ENCODE data around the gene PRDM2.

Gene PRDM2

DNA sequence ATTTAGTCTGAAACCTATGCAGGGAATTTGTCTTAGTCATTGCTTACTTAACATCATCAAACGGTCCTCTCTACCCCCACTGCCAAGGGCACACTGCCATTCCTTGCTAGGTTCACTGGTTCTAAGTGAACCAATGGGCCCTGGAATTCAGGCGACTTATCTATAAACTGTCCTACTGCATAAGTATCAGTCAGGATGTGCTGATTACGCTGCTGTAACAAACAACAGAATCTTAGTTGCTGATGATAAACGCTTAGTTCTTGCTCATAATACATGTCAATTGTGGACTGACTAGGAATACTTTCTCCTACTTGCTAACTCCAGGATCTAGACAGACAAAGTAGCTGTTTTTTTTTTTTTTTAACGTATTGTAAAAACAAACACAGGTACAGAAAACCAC is 136.1 kb downstream of the PRDM2 start:
- no peak overlapping the region for H3K4me3 ChIP-seq (ENCODE audit: control insufficient read depth, low read depth, low read length)
- TF ChIP-seq, protein P1, sequence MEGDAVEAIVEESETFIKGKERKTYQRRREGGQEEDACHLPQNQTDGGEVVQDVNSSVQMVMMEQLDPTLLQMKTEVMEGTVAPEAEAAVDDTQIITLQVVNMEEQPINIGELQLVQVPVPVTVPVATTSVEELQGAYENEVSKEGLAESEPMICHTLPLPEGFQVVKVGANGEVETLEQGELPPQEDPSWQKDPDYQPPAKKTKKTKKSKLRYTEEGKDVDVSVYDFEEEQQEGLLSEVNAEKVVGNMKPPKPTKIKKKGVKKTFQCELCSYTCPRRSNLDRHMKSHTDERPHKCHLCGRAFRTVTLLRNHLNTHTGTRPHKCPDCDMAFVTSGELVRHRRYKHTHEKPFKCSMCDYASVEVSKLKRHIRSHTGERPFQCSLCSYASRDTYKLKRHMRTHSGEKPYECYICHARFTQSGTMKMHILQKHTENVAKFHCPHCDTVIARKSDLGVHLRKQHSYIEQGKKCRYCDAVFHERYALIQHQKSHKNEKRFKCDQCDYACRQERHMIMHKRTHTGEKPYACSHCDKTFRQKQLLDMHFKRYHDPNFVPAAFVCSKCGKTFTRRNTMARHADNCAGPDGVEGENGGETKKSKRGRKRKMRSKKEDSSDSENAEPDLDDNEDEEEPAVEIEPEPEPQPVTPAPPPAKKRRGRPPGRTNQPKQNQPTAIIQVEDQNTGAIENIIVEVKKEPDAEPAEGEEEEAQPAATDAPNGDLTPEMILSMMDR (IDR thresholded peaks at IDR 0.05; ENCODE audit: control insufficient read depth, insufficient read depth, low read depth, low read length, missing control alignments) = no peak
- DNase-seq (ENCODE audit: low read depth) = no peak

DNA sequence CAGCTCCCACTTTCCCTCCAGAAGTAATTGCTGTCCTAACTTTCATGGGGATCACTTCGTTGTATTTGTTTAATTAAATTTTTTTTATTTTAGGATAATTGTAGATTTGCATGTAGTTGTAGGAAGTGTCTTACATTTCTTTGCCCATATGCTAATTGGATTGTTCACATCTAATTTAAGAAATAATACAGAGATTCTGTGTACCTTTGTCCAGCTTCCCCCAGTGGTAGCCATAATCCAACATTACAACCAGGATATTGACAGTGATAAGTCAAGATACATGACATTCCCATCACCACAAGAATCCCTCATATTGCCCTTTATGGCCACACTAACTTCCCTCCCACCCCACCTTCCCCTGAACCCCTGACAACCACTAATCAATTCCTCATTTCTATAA is 136.6 kb downstream of the PRDM2 start:
- DNase-seq (ENCODE audit: low read depth) = no peak
- TF ChIP-seq, protein P1 (IDR thresholded peaks at IDR 0.05; ENCODE audit: control insufficient read depth, insufficient read depth, low read depth, low read length, missing control alignments) = no peak
- H3K4me3 ChIP-seq (ENCODE audit: control insufficient read depth, low read depth, low read length) = no peak overlapping the region

DNA sequence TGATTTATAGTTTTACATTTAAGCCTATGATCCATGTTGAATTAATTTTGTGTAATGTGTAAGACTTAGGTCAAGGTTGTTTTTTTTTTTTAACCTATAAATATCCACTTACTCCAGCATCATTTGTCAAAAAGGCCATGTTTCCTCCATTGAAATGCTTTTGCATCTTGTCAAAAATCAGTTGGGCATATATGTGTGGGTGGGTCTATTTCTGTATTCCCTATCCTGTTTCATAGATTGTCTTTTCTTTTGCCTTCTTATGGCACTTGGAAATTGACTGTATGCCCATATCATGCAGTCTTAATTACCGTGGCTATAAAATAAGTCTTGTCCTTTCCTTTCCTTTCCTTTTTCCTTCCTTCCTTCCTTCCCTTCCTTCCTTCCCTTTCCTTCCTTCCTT is 138.2 kb downstream of the PRDM2 start:
- no peak for DNase-seq (ENCODE audit: low read depth)
- H3K4me3 ChIP-seq (ENCODE audit: control insufficient read depth, low read depth, low read length) = no peak overlapping the region
- TF ChIP-seq, protein P1 (IDR thresholded peaks at IDR 0.05; ENCODE audit: control insufficient read depth, insufficient read depth, low read depth, low read length, missing control alignments) = no peak

DNA sequence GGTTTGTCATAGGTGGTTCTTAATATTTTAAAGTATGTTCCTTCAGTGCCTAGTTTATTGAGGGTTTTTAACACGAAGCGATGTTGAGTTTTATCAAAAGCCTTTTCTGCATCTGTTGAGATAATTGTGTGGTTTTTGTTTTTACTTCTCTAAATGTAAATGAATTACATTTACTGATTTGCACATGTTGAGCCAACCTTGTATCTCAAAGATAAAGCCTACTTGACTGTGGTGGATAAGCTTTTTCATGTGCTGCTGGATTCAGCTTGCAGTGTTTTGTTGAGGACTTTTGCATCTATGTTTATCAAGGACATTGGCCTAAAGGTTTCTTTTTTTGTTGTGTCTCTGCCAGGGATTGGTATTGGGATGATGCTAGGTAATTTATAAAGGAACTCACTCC is 142.5 kb downstream of the PRDM2 start:
- H3K4me3 ChIP-seq (ENCODE audit: control insufficient read depth, low read depth, low read length) = no peak overlapping the region
- TF ChIP-seq, protein P1 (IDR thresholded peaks at IDR 0.05; ENCODE audit: control insufficient read depth, insufficient read depth, low read depth, low read length, missing control alignments) = no peak

DNA sequence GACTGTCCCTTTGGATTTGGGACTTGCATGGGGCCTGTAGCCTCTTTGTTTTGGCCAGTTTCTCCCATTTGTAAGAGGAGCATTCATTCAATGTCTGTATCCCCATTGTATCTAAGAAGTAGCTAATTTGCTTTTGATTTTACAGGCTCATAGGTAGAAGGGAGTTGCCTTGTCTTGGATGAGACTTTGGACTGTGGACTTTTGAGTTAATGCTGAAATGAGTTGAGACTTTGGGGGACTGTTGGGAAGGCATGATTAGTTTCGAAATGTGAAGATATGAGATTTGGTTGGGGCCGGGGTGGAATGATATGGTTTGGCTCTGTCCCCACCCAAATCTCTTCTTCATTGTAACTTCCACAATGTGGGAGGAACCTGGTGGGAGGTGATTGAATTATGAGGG is 151.7 kb downstream of the PRDM2 start:
- TF ChIP-seq, protein P1 (IDR thresholded peaks at IDR 0.05; ENCODE audit: control insufficient read depth, insufficient read depth, low read depth, low read length, missing control alignments) = no peak
- no peak for DNase-seq (ENCODE audit: low read depth)
- no peak overlapping the region for H3K4me3 ChIP-seq (ENCODE audit: control insufficient read depth, low read depth, low read length)

More for the DNA sequence above, 142.5 kb downstream of the PRDM2 start:
- DNase-seq (ENCODE audit: low read depth) = no peak

DNA sequence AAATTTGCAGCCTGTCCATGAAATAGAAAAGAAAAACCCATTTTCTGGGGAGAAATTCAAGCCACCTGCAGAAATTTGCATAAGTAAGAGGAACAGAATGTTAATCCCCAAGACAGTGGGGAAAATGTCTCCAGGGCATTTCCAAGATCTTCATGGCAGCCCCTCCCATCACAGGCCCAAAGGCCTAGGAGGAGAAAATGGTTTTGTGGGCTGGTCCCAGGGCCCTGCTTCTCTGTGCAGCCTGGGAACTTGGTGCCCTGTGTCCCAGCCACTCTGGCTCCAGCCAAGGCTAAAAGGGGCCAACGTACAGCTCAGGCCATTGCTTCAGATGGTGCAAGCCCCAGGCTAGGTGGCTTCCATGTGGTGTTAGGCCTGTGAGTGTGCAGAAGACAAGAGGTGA is 155.6 kb downstream of the PRDM2 start:
- H3K4me3 ChIP-seq (ENCODE audit: control insufficient read depth, low read depth, low read length) = no peak overlapping the region
- DNase-seq (ENCODE audit: low read depth) = no peak
- TF ChIP-seq, protein P1 (IDR thresholded peaks at IDR 0.05; ENCODE audit: control insufficient read depth, insufficient read depth, low read depth, low read length, missing control alignments) = no peak

DNA sequence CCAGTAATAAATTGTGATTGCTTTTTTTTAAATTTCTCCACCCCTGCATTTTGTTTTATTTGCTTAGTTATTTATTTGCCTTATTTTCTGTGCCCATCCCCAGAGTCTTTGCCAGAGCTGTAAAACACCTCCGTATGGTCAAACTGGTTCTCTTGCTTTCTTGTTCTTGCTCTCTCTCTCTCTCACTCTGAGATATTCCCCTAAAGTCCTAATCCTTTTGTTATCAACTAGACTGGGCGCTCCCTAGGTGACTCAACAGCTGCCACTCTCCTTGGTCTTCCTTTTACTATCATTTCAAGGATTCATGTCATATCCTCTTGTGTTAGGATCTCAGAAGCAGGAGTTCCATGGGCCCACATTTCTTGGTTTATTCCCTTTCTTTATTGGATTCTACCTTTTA is 160.0 kb downstream of the PRDM2 start:
- H3K4me3 ChIP-seq (ENCODE audit: control insufficient read depth, low read depth, low read length) = no peak overlapping the region
- no peak for DNase-seq (ENCODE audit: low read depth)
- TF ChIP-seq, protein P1 (IDR thresholded peaks at IDR 0.05; ENCODE audit: control insufficient read depth, insufficient read depth, low read depth, low read length, missing control alignments) = no peak
